PFSK-1 (cell line): ENCODE data around the gene SEMA4G.

ENCODE experiments used
- FOXP2 ChIP-seq: optimal IDR thresholded peaks from 2 replicates; pipeline ENCODE3; 2011; ENCODE audit warnings: borderline replicate concordance, control low read depth, inconsistent platforms; ENCODE audit not compliant: insufficient read depth; ENCODE audit errors: extremely low read length, extremely low read depth
- POLR2AphosphoS5 ChIP-seq: IDR thresholded peaks from 2 replicates; pipeline ENCODE4 v1.6.1; 2012; ENCODE audit warnings: low read depth, mild to moderate bottlenecking, control low read depth, low read length, moderate library complexity
- REST ChIP-seq, 2 experiments: IDR thresholded peaks; 2 replicates each; pipeline versions ENCODE4 v1.6.1 to v1.8.0; 2011 to 2012; ENCODE audit warnings: low read depth in 2 of 2, low read length in 2 of 2, control low read depth in 1 of 2, inconsistent platforms in 1 of 2, mild to moderate bottlenecking in 1 of 2, moderate library complexity in 1 of 2; ENCODE audit not compliant: insufficient read depth in 1 of 2
- SIN3A ChIP-seq: IDR thresholded peaks from 2 replicates; pipeline ENCODE4 v1.6.1; 2012; ENCODE audit warnings: mild to moderate bottlenecking, low read length, moderate library complexity, borderline replicate concordance; ENCODE audit not compliant: insufficient read depth
- TAF1 ChIP-seq: IDR thresholded peaks from 2 replicates; pipeline ENCODE4 v1.6.1; 2012; ENCODE audit warnings: low read length, control low read depth, borderline replicate concordance; ENCODE audit not compliant: insufficient read depth

The SEMA4G gene

GRCh38 chr10:101014966-101015581 is 45.8 kb downstream of the SEMA4G start:
- TF ChIP-seq POLR2AphosphoS5: no peak
- TF ChIP-seq TAF1: no peak
- no peak for TF ChIP-seq SIN3A
- TF ChIP-seq FOXP2: no peak
- no peak for TF ChIP-seq REST (IDR thresholded peaks at IDR 0.05; ENCODE audit: insufficient read depth in 1 of 2, low read depth in 2 of 2, low read length in 2 of 2)

DNA sequence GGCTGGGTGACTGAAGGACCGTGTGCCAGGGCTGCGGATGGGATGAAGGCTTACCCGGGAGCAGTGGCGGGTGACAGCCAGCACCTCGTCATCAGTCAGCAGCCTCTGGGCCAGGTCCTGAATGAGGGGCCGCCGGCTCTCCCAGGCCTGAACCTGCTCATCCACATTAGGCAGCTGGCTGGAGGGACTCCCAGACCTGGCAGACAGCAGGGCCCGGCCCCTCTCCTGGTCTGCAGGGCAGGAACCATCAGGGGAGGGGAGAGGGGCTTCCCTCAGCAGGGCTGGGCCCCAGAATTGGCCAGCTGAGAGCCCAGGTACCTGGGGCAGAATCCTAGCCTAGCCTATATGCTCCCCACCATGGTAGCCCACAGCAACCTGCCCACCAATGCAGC is 46.3 kb downstream of the SEMA4G start:
- no peak for TF ChIP-seq REST (IDR thresholded peaks at IDR 0.05; ENCODE audit: insufficient read depth in 1 of 2, low read depth in 2 of 2, low read length in 2 of 2)
- TF ChIP-seq SIN3A: no peak
- no peak for TF ChIP-seq FOXP2
- no peak for TF ChIP-seq POLR2AphosphoS5
- no peak for TF ChIP-seq TAF1

DNA sequence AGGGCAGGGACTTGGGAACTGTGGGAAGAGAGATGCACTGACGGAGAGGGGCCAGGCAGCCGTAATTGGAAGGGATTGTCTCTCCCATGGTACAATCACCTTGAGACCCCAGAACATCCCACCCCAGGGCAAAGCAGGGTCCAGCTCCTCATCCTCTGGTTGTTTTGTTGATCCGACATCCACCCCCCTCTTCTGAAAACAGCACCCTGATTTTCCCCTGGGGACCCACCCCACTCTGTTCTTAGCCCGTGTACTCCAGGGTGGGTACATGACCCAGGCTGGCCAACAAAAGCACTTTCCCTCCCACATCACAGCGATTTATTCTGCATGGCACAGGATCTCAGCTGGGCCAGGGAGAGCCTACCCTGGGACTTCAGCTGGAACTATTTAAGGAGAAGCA is 47.5 kb downstream of the SEMA4G start:
- no peak for TF ChIP-seq TAF1
- TF ChIP-seq REST (IDR thresholded peaks at IDR 0.05; ENCODE audit: insufficient read depth in 1 of 2, low read depth in 2 of 2, low read length in 2 of 2): no peak
- no peak for TF ChIP-seq SIN3A
- no peak for TF ChIP-seq POLR2AphosphoS5
- no peak for TF ChIP-seq FOXP2

GRCh38 chr10:101018118-101018599 is 48.9 kb downstream of the SEMA4G start:
- TF ChIP-seq POLR2AphosphoS5: no peak
- TF ChIP-seq SIN3A: no peak
- TF ChIP-seq TAF1: no peak
- TF ChIP-seq FOXP2: no peak
- TF ChIP-seq REST (IDR thresholded peaks at IDR 0.05; ENCODE audit: insufficient read depth in 1 of 2, low read depth in 2 of 2, low read length in 2 of 2): no peak
